ENCODE data around the gene COL23A1. TPM values are rescaled to one million over a fixed set of nuclear protein-coding genes. Genes with fewer than 3 reads are reported as not detected.

The COL23A1 gene
- total RNA-seq, 4 donors from 2014 or later = 2.5 to 3.4 (median 3.0) TPM

- H3K4me3 ChIP-seq (ENCODE audit: low read depth, poor library complexity, severe bottlenecking) = no peak overlapping the region
- DNase-seq (ENCODE audit: low spot score in 2 of 2) = no peak
- intact Hi-C loops (cut with DNase I; ENCODE audit: low total_unique reads) = no loop called here
- 47 to 50% methylated on average over 1 of the region's 1 CpG for WGBS, 2 donors
- TF ChIP-seq CTCF (IDR thresholded peaks at IDR 0.05) (no peak), POLR2A (IDR thresholded peaks at IDR 0.05) (no peak)
Measured at GRCh38 chr5:178496642-178497041, 93.6 kb downstream of the COL23A1 start.

- WGBS, 2 donors = 88 to 89% methylated on average over 5 of the region's 5 CpGs
- intact Hi-C loops (cut with DNase I; ENCODE audit: low total_unique reads) = no loop called here
- TF ChIP-seq POLR2A (IDR thresholded peaks at IDR 0.05) = no peak
- no peak for TF ChIP-seq CTCF (IDR thresholded peaks at IDR 0.05)
- no peak for DNase-seq (ENCODE audit: low spot score in 2 of 2)
- no peak overlapping the region for H3K4me3 ChIP-seq (ENCODE audit: low read depth, poor library complexity, severe bottlenecking)
Measured at GRCh38 chr5:178496214-178496613, 94.0 kb downstream of the COL23A1 start.

GRCh38 chr5:178495706-178496105, 94.5 kb downstream of the COL23A1 start:
- DNase-seq (ENCODE audit: low spot score in 2 of 2) = no peak
- TF ChIP-seq POLR2A (IDR thresholded peaks at IDR 0.05) = no peak
- TF ChIP-seq CTCF (IDR thresholded peaks at IDR 0.05) = no peak
- intact Hi-C loops (cut with DNase I; ENCODE audit: low total_unique reads) = no loop called here
- 86 to 91% methylated on average over 4 of the region's 4 CpGs for WGBS, 2 donors
- no peak overlapping the region for H3K4me3 ChIP-seq (ENCODE audit: low read depth, poor library complexity, severe bottlenecking)

GRCh38 chr5:178492278-178492677, 97.9 kb downstream of the COL23A1 start:
- DNase-seq (ENCODE audit: low spot score in 2 of 2) = no peak
- 94 to 96% methylated on average over 10 of the region's 10 CpGs for WGBS, 2 donors
- H3K4me3 ChIP-seq (ENCODE audit: low read depth, poor library complexity, severe bottlenecking) = no peak overlapping the region
- no peak for TF ChIP-seq POLR2A (IDR thresholded peaks at IDR 0.05)
- TF ChIP-seq CTCF (IDR thresholded peaks at IDR 0.05) = no peak
- intact Hi-C loops (cut with DNase I; ENCODE audit: low total_unique reads) = no loop called here

- no peak for TF ChIP-seq POLR2A (IDR thresholded peaks at IDR 0.05)
- no peak for TF ChIP-seq CTCF (IDR thresholded peaks at IDR 0.05)
- no peak for DNase-seq (ENCODE audit: low spot score in 2 of 2)
- H3K4me3 ChIP-seq (ENCODE audit: low read depth, poor library complexity, severe bottlenecking) = no peak overlapping the region
- 76 to 78% methylated on average over 11 of the region's 11 CpGs for WGBS, 2 donors
- intact Hi-C loops (cut with DNase I; ENCODE audit: low total_unique reads) = no loop called here
Measured at GRCh38 chr5:178490935-178491652, 99.1 kb downstream of the COL23A1 start.

Measured in lower leg skin (tissue), 4 donors.